ENCODE results near the gene DDIAS.

DNA sequence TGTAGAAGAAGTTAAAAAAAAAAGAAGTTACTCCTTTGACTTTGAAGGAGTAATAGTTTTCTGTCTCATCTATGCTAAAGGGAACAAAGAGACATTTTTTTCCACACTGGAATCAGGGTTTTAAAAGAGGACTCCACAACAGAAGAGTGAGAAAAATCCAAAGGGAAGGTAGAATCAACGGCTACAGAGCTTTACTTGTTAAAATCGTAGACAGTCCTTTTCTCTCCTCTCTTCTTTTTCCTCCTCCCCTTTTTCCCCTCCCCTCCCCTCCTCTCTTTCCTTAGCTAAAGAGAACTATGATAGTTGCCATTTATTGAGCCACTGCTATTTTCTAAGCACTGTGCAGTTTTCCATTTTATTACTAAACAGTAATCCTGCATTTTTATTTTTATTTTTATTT is 29.2 kb downstream of the DDIAS start:
- TF ChIP-seq FOXK2 (IDR thresholded peaks at IDR 0.05) (no peak), ARNT (IDR thresholded peaks at IDR 0.05) (no peak), CTBP1 (IDR thresholded peaks at IDR 0.05; ENCODE audit: borderline replicate concordance) (no peak), BHLHE40 (IDR thresholded peaks at IDR 0.05; ENCODE audit: borderline replicate concordance) (no peak), L3MBTL2 (conservative IDR thresholded peaks at IDR 0.05) (no peak)
- TF ChIP-seq, protein P1, sequence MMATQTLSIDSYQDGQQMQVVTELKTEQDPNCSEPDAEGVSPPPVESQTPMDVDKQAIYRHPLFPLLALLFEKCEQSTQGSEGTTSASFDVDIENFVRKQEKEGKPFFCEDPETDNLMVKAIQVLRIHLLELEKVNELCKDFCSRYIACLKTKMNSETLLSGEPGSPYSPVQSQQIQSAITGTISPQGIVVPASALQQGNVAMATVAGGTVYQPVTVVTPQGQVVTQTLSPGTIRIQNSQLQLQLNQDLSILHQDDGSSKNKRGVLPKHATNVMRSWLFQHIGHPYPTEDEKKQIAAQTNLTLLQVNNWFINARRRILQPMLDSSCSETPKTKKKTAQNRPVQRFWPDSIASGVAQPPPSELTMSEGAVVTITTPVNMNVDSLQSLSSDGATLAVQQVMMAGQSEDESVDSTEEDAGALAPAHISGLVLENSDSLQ (IDR thresholded peaks at IDR 0.05), result no peak
